Psoas muscle (tissue), 8 donors: Measurements from ENCODE around the gene SSTR3. TPM values are rescaled to one million over a fixed set of nuclear protein-coding genes. Genes with fewer than 3 reads are reported as not detected.
A peak's percentile ranks its signal among the peaks of the same experiment; 100 is the strongest.

ENCODE experiments used
- ATAC-seq, 4 donors: fragments of 200-7000 bp; cut with Tn5 transposase; one replicate each; pipeline ENCODE4 v1.9.1; 2020; ENCODE audit warnings: moderate library complexity in 3 of 4, mild to moderate bottlenecking in 2 of 4
- DNase-seq, 2 donors: peaks; one replicate each; pipeline ENCODE4 v3.0.0-alpha.2; 2020
- H3K27ac ChIP-seq: fragments of 200-600 bp; one replicate; pipeline ENCODE4 v1.8.0; 2022
- H3K27me3 ChIP-seq, 3 donors: fragments of 200-600 bp in 1 of 3; one replicate each; pipeline versions ENCODE4 v1.6.1 to v1.8.0; 2013 to 2022; ENCODE audit warnings: low read length in 2 of 3, mild to moderate bottlenecking in 2 of 3, moderate library complexity in 1 of 3; ENCODE audit not compliant: insufficient read depth in 3 of 3
- H3K36me3 ChIP-seq, 2 donors: fragments of 200-600 bp in 1 of 2; one replicate each; pipeline versions ENCODE4 v1.6.1 to v1.8.0; 2013 to 2022; ENCODE audit warnings: low read depth in 1 of 2, mild to moderate bottlenecking in 1 of 2, moderate library complexity in 1 of 2; ENCODE audit not compliant: insufficient read depth in 1 of 2
- H3K4me1 ChIP-seq: fragments of 200-600 bp; one replicate; pipeline ENCODE4 v1.8.0; 2022
- H3K4me3 ChIP-seq: fragments of 200-600 bp; one replicate; pipeline ENCODE4 v1.8.0; 2022; ENCODE audit warnings: mild to moderate bottlenecking
- H3K9me3 ChIP-seq: fragments of 200-600 bp; one replicate; pipeline ENCODE4 v1.8.0; 2022
- WGBS, 3 donors: extraction: QIAGEN DNeasy Blood & Tissue Kit; methylation state at CpG; one replicate each; pipeline versions ENCODE4 v1.1.6 to v1.1.7; 2013; 5-methylcytosine and 5-hydroxymethylcytosine counted together
- intact Hi-C, 2 donors: fragments of 100-400 bp; cut with DNase I; formaldehyde crosslinking; loops; one replicate each; pipeline versions ENCODE4 v1.11.0 to v1.14.2; 2022
- polyA plus RNA-seq, 3 donors: library from polyadenylated mRNA; stranded (reverse); fragments of 200-250 nt; gene quantifications; one replicate each; pipeline ENCODE4 v1.2.3, GENCODE V29; 2013
- total RNA-seq, 4 donors: library from RNA; stranded (reverse); fragmentation: NEBNext Ultra II Directional in 2 of 4; extraction: Animal tissue kit (Norgen Biotek cat#: 25700) in 2 of 4; gene quantifications; one replicate each; pipeline versions ENCODE4 v1.2.1 to v1.2.4, GENCODE V29; 2021 to 2023
- TF ChIP-seq, protein P1 (sequence below): fragments of 200-600 bp; IDR thresholded peaks from one replicate; pipeline ENCODE4 v1.8.0; 2022; ENCODE audit warnings: antibody characterized with exemption
- donor health status: healthy with polysubstance abuse.
- donor health status: DM: no; HTN: no; CAD: no; lungs with moderate emphysema.
- donor health status: Bipolar disorder and iron deficiency.
- donor health status: healthy.
- donor health status: DM: yes; HTN: yes; CAD: no.
- donor health status: DM: no; HTN: no; CAD: no.
- donor health status: DM: no; HTN: no; CAD: no.
- donor health status: DM: yes; HTN: yes; CAD: no.

Gene SSTR3
- total and polyA plus RNA-seq, 7 donors, result 0.01 TPM; not detected in 6

DNA sequence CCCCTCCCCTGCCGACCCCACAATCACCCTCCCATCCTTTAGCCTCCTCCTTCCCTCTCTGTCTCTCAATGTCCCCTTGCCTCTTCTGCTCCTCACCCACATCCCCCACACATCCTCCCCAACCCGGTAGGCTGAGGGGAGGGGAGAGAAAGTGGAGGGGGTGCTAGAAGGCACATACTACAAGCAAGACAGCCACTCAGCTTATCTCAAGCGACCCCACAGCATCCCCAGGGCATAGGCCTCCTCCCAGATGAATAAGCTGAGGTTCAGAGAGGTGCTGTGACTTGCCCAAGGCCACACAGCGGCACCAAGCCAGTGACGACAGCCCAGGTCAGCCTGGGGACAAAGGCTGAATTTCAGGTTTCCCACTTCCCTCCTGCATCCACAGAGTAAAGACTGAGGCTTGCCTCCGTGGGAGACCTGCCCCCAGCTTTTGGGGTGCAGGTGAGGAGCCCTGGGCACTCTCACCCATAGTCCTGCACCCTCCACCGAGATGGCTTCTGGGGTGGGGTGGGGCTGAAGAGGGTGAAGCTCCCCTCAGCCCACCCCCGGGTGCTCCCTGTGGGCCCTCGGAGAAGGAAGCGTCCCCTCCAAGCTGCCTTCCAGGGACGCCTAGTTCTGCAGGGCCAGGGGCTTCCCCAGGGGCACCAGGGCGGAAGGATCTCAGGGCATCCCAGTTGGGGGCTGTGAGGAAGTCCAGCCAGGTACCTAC, 31.3 kb upstream of the SSTR3 start:
- intact Hi-C loops, result no loop called here
- H3K4me1 ChIP-seq, result no peaks in the 10 kb centered on the region
- TF ChIP-seq, protein P1, sequence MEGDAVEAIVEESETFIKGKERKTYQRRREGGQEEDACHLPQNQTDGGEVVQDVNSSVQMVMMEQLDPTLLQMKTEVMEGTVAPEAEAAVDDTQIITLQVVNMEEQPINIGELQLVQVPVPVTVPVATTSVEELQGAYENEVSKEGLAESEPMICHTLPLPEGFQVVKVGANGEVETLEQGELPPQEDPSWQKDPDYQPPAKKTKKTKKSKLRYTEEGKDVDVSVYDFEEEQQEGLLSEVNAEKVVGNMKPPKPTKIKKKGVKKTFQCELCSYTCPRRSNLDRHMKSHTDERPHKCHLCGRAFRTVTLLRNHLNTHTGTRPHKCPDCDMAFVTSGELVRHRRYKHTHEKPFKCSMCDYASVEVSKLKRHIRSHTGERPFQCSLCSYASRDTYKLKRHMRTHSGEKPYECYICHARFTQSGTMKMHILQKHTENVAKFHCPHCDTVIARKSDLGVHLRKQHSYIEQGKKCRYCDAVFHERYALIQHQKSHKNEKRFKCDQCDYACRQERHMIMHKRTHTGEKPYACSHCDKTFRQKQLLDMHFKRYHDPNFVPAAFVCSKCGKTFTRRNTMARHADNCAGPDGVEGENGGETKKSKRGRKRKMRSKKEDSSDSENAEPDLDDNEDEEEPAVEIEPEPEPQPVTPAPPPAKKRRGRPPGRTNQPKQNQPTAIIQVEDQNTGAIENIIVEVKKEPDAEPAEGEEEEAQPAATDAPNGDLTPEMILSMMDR, result no peak
- H3K9me3 ChIP-seq, result no peaks in the 10 kb centered on the region
- peak overlapping the region; percentile 45 for H3K4me3 ChIP-seq
- DNase-seq (no peak), ATAC-seq (no peak)
- no peak overlapping the region for H3K27ac ChIP-seq
- peaks cover 0 to 49% (median 19%) of the 10 kb centered on the region in 3 donors for H3K27me3 ChIP-seq
- WGBS, 3 donors, result 47 to 54% (median 53%) methylated on average over 11 to 12 of the region's 12 CpGs
- no peaks in the 10 kb centered on the region for H3K36me3 ChIP-seq

- ATAC-seq (peak in 3 of 4 donors; percentile 19 to 38 (median 30)), DNase-seq (peak; percentile 55 to 80)
- no peaks in the 10 kb centered on the region for H3K9me3 ChIP-seq
- TF ChIP-seq, protein P1, result no peak
- H3K27me3 ChIP-seq, result peaks cover 0 to 55% (median 23%) of the 10 kb centered on the region in 3 donors
- no peaks in the 10 kb centered on the region for H3K4me1 ChIP-seq
- no peak overlapping the region for H3K27ac ChIP-seq
- peak overlapping the region; percentile 45 for H3K4me3 ChIP-seq
- no peaks in the 10 kb centered on the region for H3K36me3 ChIP-seq
- whole genome bisulfite sequencing, 3 donors, result 41 to 48% (median 47%) methylated on average over 15 to 16 of the region's 16 CpGs
- intact Hi-C loops, result no loop called here
These were observed 30.2 kb upstream of the SSTR3 start for GRCh38 chr22:37242395-37242918.

DNA sequence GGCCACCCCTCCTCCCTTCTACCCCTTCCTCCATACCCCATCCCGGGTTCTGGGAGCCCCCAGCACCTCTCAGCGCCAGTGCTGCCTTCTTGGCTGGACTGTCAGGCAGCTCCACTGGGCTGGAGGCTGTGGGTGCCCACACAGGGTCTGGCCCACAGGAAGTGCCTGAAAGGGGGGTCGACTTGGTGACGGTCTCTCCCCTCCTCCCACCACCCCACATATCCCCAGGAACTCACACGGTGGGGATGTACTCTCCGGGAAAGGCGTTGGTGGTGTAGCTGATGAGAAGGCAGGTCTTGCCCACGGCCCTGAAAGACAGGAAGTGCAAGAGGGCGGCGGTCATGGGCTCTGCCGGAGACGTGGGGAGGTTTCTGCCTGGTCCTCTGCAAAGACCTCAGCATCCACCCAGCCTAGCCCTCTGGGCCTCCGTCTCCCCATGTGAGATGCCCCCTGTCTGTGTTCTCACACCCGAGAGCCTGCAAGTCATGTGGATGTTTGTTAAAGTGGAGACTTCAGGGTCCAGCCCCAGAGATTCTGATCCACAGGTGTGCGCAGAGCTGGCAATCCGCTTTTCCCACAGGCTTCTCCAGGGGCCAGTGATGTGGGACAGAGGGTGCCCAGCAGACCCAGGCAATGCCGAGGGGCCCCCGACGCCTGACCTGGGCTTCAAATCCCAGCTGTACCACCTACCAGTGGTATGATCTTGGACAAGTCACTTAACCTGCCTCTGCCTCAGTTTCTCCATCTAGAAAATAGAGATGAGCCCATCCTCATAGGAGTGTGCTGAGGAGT, 29.3 kb upstream of the SSTR3 start:
- Histone ChIP-seq H3K9me3 (no peaks in the 10 kb centered on the region), H3K4me1 (no peaks in the 10 kb centered on the region), H3K36me3 (no peaks in the 10 kb centered on the region), H3K27ac (no peak overlapping the region), H3K27me3 (peaks cover 0 to 59% (median 25%) of the 10 kb centered on the region in 3 donors), H3K4me3 (no peak overlapping the region)
- no peak for ATAC-seq
- intact Hi-C loops, result no loop called here
- TF ChIP-seq, protein P1, result no peak
- WGBS, 3 donors, result 51 to 52% (median 51%) methylated on average over 19 of the region's 19 CpGs
- peak in 1 of 2 donors; percentile 54 for DNase-seq

DNA sequence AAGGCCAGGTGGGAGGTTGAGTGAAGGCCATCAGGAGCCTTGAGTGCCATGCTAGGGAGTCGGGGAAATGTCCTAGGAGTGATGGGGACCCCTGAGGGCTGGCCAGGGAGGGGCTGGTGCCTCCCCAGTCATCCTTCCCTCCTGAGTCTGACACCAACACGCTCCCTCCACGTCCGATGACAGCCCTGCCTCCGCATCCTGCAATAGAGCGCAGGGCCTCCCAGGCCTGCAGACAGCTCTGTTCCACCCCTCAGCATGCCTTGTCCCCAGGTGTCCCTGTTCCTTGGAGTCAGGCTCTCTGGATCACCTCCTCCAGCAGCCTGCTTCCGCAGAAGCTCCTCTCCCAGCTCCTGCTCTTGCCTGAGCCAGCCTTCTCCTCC, 28.7 kb upstream of the SSTR3 start:
- WGBS, 3 donors, result 76 to 80% (median 78%) methylated on average over 3 to 7 of the region's 7 CpGs
- intact Hi-C loops, result no loop called here
- Histone ChIP-seq H3K4me1 (no peaks in the 10 kb centered on the region), H3K4me3 (no peak overlapping the region), H3K36me3 (no peaks in the 10 kb centered on the region), H3K9me3 (no peaks in the 10 kb centered on the region), H3K27me3 (peaks cover 0 to 65% (median 25%) of the 10 kb centered on the region in 3 donors), H3K27ac (no peak overlapping the region)
- TF ChIP-seq, protein P1, result no peak
- DNase-seq (peak in 1 of 2 donors; percentile 17), ATAC-seq (no peak)
